LHCN-M2 (cell line): Measurements from ENCODE around the gene VAC14. TPM values are rescaled to one million over a fixed set of nuclear protein-coding genes. Genes with fewer than 3 reads are reported as not detected.

ENCODE experiments used
- DNase-seq: peaks from one replicate; pipeline ENCODE4 v3.0.0-alpha.2; 2012; ENCODE audit warnings: low read depth
- total RNA-seq: library from RNA; depleted of rRNA; stranded (reverse); fragments of >200 nt; gene quantifications from 2 replicates; pipeline ENCODE4 v1.2.3, GENCODE V29; 2014

VAC14 gene
- total RNA-seq, 1 experiment from 2014 or later = 62.2 TPM

DNA sequence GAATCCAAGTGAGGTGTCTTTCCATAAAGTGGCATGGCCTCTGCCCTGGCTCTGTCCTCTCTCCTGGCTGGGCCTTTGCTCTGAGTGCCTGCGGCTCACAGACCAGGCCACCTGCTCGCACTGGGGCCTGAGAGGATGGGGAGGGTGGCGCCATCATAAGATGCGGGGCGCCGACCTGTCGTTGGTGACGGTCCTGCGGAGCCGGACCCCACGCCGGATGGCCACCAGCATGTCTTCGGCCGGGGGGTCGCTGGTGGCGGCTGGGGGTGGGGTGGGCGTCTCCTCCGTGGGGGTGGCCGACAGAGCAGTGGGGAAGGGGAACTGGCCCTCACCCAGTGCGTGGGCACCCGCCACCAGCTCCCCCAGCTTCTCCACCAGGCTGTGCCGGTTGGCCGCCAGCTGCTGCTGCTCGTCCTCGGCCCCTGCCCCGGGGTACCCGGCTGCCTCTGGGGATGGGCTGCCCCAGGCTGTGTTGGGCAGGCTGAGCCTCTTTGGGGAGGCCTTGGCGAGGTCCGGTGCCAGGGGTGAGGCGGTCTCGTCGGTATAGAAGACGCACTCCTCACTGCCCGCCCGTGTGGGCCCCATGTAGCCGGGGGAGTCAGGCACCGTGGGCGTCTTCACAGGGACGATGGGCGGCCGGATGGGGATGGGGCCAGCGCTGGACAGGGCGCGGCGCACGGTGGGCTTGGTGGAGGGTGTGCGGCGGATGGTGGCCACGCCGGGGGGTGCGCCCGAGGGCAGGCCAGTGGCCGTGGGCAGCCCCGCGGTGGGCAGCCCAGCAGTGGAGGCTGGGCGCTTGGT lies 137.2 kb downstream of the VAC14 start:
- DNase-seq = no peak

GRCh38 chr16:70662991-70663523 lies 137.9 kb downstream of the VAC14 start:
- DNase-seq = no peak

DNA sequence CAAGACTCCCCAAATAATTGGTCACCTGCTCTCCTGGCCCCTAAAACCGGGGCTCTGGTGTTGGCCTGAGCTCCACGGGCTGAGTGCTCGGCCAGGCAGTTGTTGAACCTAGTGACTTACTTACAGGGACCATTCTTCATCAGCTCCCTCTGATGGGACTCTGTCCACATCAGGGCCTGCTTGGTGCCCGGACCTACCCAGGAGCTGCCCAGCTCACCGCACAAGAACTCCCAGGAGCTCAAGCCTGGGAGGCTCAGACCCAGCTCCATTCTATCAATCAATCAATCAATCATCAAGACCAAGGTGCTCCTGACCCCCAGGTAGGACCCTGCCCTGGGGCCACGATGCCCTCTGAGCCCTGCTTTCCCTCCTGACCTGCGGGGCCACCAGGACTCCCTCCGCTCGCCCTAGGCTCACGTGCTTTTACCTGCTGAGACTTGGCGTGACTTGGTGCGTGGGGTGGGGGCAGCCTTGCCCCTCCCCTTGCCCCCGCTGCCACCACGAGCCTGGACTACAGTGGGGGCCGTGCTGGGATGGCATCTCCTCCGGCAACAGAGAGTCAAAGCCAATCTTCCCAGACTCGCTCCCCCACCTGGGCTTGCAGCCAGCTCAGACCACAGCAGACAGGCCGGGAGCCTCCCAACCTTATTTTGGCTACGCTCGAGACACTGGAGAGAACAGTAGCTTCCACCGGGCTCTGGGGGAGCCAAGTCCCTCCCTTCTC lies 138.9 kb downstream of the VAC14 start:
- peak; percentile 35 for DNase-seq

- no peak for DNase-seq
Observed at GRCh38 chr16:70661534-70661917, 139.4 kb downstream of the VAC14 start.

DNA sequence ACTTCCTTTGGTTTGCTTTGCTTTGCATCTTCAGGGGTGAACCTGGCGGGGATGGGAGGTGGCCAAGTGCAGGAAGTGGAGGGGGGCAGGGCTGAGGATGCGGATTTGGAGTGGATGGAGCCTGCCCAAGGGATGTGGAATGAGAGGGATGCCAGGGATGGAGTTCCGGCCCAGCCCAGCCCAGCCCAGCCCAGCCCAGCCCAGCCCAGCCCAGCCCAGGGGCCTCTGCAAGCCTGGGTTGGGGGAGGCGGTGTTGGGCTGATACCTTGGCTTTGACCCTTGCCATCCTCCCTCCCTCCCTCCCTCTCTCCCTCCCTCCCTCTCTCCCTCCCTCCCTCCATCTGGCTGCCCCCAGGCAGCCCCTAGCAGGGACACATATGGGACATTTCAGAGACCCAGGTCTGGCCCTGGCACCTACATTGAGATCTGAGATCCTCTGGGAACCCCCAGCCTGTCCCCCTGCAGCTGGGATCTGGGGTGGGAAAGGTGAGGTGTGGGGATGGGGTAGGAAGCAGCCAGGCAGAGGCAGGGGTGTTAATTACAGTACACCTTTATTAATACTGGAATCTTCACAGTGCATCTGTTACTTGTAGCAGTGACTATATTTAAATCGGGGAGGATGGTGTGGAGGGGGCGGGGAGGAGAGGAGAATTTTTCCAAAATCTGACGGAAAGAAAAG lies 140.1 kb downstream of the VAC14 start:
- no peak for DNase-seq

DNA sequence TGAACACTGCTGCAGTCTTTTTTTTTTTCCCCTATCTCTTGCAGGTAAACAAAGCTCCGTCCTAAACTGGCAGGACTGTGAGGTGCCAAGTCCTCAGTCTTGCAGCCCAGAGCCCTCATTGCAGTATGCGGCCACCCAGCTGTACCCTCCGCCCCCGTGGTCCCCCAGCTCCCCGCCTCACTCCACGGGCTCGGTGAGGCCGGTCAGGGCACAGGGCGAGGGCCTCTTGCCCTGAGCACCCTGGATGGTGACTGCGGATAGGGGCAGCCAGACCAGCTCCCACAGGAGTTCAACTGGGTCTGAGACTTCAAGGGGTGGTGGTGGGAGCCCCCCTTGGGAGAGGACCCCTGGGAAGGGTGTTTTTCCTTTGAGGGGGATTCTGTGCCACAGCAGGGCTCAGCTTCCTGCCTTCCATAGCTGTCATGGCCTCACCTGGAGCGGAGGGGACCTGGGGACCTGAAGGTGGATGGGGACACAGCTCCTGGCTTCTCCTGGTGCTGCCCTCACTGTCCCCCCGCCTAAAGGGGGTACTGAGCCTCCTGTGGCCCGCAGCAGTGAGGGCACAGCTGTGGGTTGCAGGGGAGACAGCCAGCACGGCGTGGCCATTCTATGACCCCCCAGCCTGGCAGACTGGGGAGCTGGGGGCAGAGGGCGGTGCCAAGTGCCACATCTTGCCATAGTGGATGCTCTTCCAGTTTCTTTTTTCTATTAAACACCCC lies 140.8 kb downstream of the VAC14 start:
- DNase-seq = no peak

- no peak for DNase-seq
Observed at GRCh38 chr16:70659546-70659945, 141.4 kb downstream of the VAC14 start.

DNA sequence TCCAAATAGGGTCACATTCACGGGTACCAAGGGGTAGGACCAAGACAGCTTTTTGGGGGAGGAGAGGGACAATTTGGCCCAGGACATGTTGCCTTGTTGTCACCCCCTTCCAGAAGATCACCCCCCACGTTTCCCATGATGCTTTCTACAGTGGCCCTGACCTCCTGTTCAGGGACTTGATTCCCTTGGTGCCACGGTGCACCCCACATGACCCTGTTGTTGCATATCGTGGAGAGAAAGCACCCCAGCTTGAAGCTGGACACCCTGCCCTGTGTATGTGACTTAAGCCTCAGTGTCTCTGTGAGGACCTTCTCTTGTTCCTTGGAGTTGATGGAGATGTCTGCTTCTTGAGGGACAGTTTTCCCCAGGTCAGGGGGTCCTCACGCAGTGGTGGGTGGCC lies 142.0 kb downstream of the VAC14 start:
- DNase-seq = no peak

- DNase-seq = peak; percentile 84
Observed at GRCh38 chr16:70657956-70658355, 143.0 kb downstream of the VAC14 start.

- no peak for DNase-seq
Observed at GRCh38 chr16:70656712-70657263, 144.2 kb downstream of the VAC14 start.

GRCh38 chr16:70656065-70656711 lies 144.8 kb downstream of the VAC14 start:
- no peak for DNase-seq

DNA sequence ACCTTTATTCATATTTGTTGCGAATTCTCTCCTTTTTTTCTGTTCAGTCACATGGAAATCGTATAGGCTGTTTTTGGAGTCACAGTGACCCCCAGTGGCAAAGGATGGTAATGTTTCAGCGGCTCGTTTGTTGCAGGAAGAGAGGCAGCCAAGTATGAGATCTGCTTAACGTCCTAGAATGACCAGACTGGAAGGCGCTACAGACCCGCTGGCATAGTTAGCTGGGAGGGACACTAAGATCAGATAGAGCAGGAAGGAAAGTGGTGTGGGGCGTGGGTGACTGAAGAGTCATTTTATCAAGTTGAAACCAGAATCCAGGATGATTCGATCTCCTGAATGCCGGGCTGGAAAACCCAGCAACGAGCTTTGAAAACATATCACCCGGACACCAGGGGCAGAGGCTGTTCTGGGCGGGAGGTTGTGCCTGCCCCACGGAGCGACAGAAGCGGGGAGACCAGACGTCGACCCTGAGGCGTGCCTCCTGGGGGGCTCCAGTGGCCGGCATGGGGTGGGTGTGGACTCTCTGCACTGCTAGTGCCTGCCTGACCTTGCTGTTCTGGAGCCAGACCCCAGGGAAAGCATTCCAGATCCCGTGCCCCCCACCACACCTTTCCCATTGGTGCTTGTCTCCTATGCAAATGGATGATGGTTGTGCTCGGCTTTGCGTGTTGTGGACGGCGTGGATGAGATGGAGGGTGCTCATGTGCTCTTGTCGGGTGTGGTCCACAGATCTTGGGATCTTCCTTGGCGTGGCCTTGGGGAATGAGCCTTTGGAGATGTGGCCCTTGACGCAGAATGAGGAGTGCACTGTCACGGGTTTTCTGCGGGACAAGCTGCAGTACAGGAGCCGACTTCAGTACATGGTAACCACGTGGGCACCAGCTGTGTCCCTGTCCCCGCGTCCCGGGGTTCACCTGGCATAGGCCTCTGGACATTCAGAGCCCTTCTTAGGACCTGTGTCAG lies 146.9 kb downstream of the VAC14 start:
- DNase-seq = peak; percentile 86

DNA sequence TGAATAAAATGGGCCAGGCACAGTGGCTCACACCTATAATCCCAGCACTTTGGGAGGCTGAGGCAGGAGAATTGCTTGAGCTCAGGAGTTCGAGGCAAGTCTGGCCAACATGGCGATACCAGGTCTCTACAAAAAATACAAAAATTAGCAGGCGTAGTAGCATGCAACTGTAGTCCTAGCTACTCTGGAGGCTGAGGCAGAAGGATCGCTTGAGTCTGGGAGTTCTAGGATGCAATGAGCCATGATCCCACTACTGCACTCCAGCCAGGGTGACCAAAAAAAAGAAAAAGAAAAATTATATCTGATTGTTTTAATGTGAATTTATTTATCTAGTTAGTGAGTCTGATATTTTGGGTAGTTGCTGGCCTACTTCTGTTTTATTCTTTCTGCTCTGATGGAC lies 147.6 kb downstream of the VAC14 start:
- no peak for DNase-seq

DNA sequence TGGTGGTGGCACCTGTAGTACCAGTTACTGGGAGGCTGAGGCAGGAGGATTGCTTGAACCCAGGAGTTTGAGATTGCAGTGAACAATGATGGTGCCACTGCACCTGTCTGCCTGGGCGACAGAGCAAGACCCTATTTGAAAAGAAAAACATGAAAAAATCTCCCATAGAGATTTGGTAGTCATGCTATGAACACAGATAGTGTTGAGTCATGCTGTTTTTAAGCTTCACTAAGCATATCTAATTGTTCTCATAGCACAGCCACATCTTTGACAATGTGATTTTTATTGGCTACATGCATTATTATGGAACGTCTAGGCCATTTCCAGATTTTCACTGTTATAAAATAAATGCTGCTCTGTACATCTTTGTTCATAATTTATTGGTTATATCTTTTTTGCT lies 148.6 kb downstream of the VAC14 start:
- DNase-seq = no peak

GRCh38 chr16:70651524-70651923 lies 149.4 kb downstream of the VAC14 start:
- no peak for DNase-seq

- DNase-seq = no peak
Observed at GRCh38 chr16:70650216-70650615, 150.7 kb downstream of the VAC14 start.

DNA sequence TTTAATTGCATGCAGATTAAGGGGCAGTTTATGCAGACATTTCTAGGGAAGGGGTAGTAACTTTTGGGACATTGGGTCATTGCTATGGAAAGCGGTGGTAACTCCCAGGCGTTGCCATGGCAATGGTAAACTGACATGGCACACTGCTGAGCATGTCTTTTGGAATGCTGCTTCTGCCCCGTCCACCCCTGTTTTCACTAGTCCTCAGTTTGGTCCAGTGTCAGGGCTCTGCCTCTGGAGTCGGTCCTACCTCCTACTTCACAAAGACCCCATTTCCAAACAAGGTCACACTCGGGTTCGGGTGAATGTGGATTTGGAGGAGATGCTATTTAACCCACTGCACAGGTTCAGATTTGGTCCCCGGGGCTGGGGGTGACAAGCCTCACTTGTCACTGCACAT lies 151.7 kb downstream of the VAC14 start:
- DNase-seq = no peak

- no peak for DNase-seq
Observed at GRCh38 chr16:70648606-70649005, 152.4 kb downstream of the VAC14 start.
